ENCODE measurements around the gene TBC1D21. TPM values are rescaled to one million over a fixed set of nuclear protein-coding genes. Genes with fewer than 3 reads are reported as not detected.

The TBC1D21 gene
- total RNA-seq, 1 donor from 2014 or later = not detected

Other genes starting within 250 kb of the TBC1D21 start
- 36.1 and 39.0 TPM in 2 replicates for gene NPTN, start 240.2 kb upstream of the TBC1D21 start, total RNA-seq
- gene CD276, start 189.2 kb upstream of the TBC1D21 start, total RNA-seq = 0.38 TPM in 1 of 2 replicates, not detected in the other
- gene INSYN1, start 120.2 kb upstream of the TBC1D21 start, total RNA-seq = not detected in 2 replicates
- gene LOXL1, start 52.9 kb downstream of the TBC1D21 start, total RNA-seq = 0.61 and 1.1 TPM in 2 replicates
- 8.9 and 10.6 TPM in 2 replicates for gene STOML1, start 118.7 kb downstream of the TBC1D21 start, total RNA-seq
- 58.1 and 62.4 TPM in 2 replicates for gene PML, start 121.2 kb downstream of the TBC1D21 start, total RNA-seq
- not detected in 2 replicates for gene GOLGA6A, start 209.0 kb downstream of the TBC1D21 start, total RNA-seq